ENCODE data around the gene HLA-DQA1.

HLA-DQA1 gene

GRCh38 chr6:32609731-32610640 is 27.2 kb upstream of the HLA-DQA1 start:
- TF ChIP-seq, protein P1, sequence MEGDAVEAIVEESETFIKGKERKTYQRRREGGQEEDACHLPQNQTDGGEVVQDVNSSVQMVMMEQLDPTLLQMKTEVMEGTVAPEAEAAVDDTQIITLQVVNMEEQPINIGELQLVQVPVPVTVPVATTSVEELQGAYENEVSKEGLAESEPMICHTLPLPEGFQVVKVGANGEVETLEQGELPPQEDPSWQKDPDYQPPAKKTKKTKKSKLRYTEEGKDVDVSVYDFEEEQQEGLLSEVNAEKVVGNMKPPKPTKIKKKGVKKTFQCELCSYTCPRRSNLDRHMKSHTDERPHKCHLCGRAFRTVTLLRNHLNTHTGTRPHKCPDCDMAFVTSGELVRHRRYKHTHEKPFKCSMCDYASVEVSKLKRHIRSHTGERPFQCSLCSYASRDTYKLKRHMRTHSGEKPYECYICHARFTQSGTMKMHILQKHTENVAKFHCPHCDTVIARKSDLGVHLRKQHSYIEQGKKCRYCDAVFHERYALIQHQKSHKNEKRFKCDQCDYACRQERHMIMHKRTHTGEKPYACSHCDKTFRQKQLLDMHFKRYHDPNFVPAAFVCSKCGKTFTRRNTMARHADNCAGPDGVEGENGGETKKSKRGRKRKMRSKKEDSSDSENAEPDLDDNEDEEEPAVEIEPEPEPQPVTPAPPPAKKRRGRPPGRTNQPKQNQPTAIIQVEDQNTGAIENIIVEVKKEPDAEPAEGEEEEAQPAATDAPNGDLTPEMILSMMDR (IDR thresholded peaks at IDR 0.05; ENCODE audit: low read depth, low read length, missing control alignments) = no peak
- in situ Hi-C loops (cut with HindIII; ENCODE audit: low sequenced_read_pairs) = no loop called here
- DNase-seq (ENCODE audit: low read depth) = peak; percentile 68
- H3K4me3 ChIP-seq (ENCODE audit: low read depth, low read length) = no peak overlapping the region

DNA sequence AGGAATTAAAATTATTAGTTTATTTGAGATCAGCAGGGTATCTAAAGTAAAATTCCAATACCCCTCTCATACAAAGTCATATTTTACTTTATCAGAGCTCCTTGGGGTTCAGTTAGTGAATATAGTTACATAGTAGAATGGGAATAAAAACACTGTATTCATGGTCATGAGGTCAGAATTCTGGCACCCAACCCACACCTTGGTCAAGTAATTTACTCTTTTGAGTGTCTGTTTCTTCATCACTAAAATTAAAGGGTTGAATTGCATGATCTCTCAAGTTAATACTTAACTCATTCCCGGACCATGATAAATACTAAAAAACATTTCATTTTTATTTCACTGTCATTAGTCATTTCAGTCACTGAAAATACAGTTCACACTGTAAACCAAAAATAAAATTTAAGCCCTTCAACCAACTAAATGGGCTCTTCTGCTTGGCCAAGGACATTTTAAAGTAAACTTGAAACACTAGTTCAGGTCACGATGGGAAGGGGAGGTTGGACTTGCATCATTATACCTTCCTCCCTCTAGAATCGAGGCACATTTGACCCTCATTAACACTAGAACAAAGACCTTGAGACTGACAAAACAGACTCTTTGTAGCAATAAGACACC is 26.4 kb upstream of the HLA-DQA1 start:
- no peak overlapping the region for H3K4me3 ChIP-seq (ENCODE audit: low read depth, low read length)
- in situ Hi-C loops (cut with HindIII; ENCODE audit: low sequenced_read_pairs) = no loop called here
- DNase-seq (ENCODE audit: low read depth) = no peak
- TF ChIP-seq, protein P1 (IDR thresholded peaks at IDR 0.05; ENCODE audit: low read depth, low read length, missing control alignments) = no peak

GRCh38 chr6:32613475-32613874 is 23.7 kb upstream of the HLA-DQA1 start:
- no peak for DNase-seq (ENCODE audit: low read depth)
- in situ Hi-C loops (cut with HindIII; ENCODE audit: low sequenced_read_pairs) = no loop called here
- no peak overlapping the region for H3K4me3 ChIP-seq (ENCODE audit: low read depth, low read length)
- TF ChIP-seq, protein P1 (IDR thresholded peaks at IDR 0.05; ENCODE audit: low read depth, low read length, missing control alignments) = no peak

DNA sequence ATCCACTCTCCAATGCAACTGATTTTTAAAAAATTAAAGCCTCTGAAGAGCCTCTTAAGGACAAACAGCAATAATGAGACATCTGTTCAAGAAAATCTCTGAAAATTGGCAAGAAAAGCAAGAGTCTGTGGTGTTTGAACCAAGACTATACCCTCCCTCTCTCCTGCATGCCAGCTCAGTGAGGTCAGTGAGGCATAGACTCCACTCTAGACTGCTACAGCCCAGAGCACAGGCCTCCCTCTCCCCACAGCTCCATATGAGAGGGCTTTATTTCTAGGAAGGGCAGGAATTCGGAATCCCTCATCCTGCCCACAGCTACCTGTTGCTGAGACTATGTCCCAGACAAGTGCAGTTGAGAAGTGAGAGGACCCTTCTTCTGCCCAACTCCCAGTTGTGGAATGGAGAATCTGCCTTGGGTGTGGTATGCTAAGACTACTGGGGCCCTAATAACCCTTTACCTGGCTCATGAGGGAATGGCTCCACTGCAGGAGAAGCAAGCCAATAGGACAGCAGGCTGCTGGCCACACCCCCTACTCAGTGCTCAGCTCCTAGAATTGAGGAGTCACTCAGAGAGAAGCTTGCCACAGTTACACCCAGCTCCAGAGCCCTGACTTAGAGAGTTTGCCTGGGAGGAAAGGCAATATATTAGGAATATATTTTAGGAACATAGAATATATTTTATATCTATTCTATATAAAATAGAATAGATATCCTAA is 22.7 kb upstream of the HLA-DQA1 start:
- no peak for DNase-seq (ENCODE audit: low read depth)
- in situ Hi-C loops (cut with HindIII; ENCODE audit: low sequenced_read_pairs) = no loop called here
- H3K4me3 ChIP-seq (ENCODE audit: low read depth, low read length) = no peak overlapping the region
- TF ChIP-seq, protein P1 (IDR thresholded peaks at IDR 0.05; ENCODE audit: low read depth, low read length, missing control alignments) = no peak

- DNase-seq (ENCODE audit: low read depth) = no peak
- TF ChIP-seq, protein P1 (IDR thresholded peaks at IDR 0.05; ENCODE audit: low read depth, low read length, missing control alignments) = no peak
- no peak overlapping the region for H3K4me3 ChIP-seq (ENCODE audit: low read depth, low read length)
- in situ Hi-C loops (cut with HindIII; ENCODE audit: low sequenced_read_pairs) = no loop called here
Observed at GRCh38 chr6:32615885-32616532, 21.2 kb upstream of the HLA-DQA1 start.

GRCh38 chr6:32617751-32618150 is 19.5 kb upstream of the HLA-DQA1 start:
- no peak overlapping the region for H3K4me3 ChIP-seq (ENCODE audit: low read depth, low read length)
- TF ChIP-seq, protein P1 (IDR thresholded peaks at IDR 0.05; ENCODE audit: low read depth, low read length, missing control alignments) = no peak
- DNase-seq (ENCODE audit: low read depth) = no peak
- in situ Hi-C loops (cut with HindIII; ENCODE audit: low sequenced_read_pairs) = no loop called here

All from astrocyte of the cerebellum (primary cell).